Fibroblast of skin of left quadriceps (primary cell): Measurements from ENCODE around the gene ADARB2.
"Not testable (repeated sequence)": the region's sequence is repeated elsewhere in the genome, so short reads cannot be mapped to it uniquely, and the experiment has no call there.

ENCODE experiments used
- DNase-seq, 2 experiments: peaks; one replicate each; pipeline ENCODE4 v3.0.0-alpha.2; 2013; ENCODE audit warnings: low read depth in 2 of 2

ADARB2 gene

DNA sequence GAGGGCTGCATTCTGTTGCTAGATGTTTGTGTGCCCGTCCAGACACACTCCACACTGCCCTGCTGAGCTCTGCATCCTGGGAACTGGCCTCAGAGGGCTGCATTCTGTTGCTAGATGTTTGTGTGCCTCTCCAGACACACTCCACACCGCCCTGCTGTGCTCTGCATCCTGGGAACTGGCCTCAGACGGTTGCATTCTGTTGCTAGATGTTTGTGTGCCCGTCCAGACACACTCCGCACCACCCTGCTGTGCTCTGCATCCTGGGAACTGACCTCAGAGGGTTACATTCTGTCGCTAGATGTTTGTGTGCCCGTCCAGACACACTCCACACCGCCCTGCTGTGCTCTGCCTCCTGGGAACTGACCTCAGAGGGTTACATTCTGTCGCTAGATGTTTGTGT is 120.6 kb downstream of the ADARB2 start:
- DNase-seq: not testable (repeated sequence)

DNA sequence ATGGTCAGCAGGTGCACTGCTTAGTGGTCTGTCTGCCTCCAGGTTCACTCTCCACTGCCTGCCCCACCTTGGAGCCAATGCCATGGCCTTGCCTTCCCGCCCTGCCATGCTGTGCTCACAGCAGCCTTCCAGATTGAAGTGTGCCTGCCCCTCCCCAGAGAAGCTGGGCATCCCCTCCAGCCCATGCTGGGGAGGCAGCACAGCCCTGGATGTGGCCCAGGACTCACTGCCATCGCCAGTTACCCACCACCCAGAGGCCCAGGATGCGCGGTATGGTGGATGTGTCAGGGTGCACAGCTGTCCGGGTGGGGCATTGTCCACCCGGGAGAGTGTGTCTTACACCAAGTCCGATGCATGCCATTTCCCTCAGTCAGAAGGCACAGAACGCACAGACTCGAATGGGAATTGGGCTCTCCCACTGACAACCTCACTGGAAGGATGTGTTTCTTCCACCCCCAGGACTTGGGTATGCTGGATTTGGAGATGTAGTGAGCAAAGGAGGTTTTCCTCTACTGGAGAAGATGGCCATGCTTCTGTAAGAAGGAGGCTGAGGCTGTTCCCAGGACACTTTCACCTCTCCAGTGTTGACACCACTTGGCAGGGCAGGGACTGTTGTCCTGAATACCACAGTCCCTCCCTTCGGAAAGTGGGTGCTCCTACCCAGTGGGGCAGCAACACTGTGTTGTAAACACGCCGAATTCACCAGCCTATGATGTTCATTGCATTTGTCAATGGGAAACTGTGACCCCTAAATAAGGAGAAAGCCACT is 122.0 kb downstream of the ADARB2 start:
- DNase-seq: no peak

DNA sequence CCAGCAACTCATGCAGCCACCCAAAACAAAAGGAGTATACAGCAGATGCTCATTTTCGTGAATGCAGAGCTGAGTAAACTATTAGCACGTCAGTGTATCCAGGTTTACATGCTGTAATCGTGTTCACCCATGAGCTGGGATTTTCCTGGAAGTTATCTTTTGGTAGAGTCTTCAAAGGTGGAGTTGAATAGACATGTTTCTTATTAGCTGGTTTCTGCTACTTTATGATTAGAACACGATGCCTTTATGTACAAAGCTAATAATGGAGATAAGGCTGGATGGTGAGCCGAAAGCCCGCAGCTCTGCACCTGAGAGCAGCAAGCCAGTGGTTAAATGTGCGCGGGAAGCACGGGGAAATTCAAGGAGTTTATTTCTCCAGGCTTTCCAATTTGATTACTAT is 123.8 kb downstream of the ADARB2 start:
- no peak for DNase-seq

DNA sequence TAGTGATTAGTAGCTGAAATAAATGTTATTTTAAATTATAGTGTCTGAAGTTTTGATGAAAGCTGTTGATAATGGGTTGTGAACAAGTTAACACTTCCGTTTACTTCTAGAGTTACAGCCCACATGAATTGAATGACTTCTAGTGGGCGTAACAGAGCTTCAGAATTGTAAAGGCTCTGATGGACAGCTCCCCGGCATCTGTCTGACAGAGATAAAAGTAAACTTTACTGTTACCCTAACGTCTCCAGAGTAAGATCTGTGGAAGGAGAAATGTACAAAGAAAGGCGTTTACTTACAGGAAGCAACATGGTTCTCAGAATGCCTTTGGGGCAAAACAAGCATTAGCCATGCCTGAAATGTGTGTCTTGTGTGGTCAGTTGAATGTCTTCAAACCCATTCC is 124.4 kb downstream of the ADARB2 start:
- no peak for DNase-seq

DNA sequence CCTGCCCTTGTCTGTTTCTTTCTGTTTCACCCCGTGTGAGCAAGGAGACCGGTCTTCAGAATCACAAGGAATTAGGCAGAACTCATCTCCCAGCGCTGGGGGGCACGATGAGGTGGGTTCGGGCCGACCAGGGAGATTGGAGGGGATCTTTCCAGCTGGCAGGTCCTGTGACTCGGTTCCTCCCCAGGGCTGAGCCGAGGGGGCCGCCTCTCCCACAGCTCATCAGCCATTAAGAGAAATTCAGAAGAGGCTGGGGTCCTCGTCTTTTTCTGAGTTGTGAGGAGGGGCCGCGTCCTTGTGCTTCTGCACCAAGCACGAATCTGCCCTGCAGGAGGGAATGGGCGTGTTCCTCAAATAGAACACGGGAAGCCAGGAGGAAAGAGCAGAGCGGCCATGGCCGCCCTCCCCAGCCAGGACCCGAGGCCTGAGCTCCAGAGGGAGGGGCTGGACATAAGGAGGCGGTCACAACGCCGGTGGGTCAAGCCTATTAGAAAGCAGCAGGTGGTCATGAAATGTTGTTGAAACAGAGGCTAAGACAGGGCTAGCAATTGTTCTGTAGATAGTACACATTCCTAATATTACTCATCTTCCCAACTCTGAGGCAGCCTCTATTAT is 125.3 kb downstream of the ADARB2 start:
- no peak for DNase-seq

DNA sequence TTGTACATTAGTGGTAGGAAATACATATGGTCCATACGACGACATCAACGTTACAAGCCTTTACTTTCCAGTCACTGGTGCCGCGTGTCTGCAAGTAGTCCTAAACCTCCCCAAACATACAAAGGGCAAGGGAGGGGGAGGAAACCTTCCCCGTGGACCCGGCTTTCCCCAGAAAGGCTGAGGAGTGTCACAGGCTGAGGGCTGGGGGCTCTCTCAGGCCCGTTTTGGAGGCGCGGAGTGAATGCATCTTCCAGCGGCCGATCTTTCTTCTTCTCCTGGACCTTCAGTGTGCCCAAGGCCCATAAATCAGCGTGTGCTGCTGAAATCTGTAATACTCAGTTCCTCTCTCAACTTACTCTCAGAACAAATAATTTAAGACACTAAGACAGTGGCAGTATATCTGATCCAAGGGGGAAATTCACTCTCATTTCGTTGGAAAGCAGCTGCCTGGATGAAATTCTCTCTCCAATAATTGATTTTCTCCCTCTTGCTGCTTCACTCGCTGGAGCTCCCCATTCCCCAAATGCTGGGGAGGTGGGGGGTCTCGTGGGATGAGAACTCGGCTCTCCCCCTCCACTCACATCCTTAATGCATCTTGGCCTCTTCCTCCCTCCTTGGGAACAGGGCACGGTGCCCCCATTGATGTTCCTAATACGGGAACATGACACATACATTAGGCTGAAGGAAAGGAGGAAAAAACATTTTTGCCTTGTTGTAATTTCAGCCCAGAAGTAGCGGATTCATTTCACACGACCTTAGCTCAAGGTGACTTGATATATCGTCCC is 126.1 kb downstream of the ADARB2 start:
- no peak for DNase-seq

DNA sequence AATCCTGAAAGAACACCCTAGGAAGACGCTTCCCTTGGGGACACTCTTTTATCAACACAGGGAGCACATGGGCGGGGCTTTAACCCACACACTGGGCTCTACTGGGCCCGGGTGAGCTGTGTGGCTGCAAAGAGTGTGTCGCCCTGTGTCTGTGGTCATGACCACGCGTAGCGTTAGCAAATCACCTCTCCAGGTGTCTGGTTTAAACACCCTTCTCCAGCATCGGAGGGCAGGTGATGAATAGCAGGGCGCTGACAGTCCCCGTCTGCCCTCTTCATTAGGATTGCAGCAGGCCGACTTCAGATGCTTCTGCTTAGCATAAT is 127.7 kb downstream of the ADARB2 start:
- no peak for DNase-seq

DNA sequence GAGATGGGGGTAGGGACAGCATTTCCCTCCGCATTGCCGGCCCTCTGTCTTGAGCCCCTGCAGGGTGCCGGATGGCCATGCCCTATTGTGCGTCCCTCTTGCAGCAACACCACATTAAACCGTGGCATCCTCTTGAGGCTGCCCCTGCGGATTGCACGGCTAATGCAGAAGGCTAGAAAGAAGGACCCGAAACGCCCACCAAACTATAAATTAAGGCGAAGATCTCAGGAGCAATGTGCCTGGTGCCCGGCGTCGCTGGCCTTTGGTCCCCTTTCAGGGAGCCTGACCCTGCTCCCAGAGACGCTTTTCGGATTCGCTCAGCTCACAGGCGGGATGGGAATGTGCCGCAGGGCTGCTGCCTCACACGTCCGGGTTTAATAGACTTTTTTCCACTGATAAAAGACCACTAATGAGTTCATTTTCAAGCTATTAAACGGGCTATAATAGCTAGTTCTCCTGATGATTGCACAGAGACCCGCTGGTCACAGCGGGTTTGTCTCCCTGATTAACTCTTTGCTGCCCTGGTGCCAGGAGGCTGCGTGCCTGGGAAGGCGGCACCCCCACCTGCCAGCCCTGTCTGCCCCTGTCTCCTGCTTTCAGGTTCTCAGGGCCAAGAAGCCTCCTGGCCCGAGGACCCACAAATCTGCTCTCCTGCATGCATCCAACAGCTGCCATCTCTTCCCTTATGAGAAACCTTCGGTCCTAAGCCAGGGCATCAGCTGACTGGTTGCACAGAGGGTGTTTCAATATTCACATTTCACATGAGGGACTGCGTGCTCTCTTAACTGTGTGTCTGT is 128.3 kb downstream of the ADARB2 start:
- DNase-seq: no peak

DNA sequence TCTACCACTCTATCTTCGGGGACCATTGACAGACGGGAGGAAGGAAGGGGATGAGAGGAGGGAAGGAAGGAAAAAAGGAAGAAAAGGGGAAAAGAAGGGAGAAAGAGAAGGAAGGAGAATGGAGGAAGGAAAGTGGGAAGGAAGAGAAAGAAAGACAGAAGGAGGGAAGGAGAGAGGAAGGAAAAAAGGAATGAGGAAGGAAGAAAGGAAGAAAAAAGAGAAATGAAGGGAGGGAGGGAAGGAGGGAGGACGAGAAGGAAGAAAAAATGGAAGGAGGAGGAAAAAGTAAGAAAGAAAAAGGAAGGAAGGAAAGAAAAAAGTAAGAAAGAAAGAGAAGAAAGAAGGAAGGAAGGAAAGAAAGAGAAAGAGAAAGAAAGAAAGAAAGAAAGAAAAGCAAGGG is 128.9 kb downstream of the ADARB2 start:
- no peak for DNase-seq

DNA sequence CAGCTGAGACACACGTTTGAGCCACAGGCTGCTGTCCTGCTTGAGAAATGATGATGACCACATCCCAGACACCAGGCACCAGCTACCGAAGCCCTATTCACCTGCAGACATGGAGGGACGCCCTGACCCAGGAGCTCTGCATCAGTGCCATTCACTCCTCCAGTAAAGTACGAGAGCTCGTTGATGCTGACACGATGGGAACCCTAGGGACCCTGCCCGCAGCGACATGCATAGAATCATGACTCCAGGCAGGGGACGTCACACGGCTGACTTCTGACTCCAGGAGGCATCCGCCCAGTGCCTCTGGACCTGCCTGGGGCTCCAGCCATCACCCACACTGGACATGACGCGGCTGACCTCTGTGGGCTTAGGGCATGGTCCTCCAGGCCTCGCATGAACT is 129.9 kb downstream of the ADARB2 start:
- no peak for DNase-seq

DNA sequence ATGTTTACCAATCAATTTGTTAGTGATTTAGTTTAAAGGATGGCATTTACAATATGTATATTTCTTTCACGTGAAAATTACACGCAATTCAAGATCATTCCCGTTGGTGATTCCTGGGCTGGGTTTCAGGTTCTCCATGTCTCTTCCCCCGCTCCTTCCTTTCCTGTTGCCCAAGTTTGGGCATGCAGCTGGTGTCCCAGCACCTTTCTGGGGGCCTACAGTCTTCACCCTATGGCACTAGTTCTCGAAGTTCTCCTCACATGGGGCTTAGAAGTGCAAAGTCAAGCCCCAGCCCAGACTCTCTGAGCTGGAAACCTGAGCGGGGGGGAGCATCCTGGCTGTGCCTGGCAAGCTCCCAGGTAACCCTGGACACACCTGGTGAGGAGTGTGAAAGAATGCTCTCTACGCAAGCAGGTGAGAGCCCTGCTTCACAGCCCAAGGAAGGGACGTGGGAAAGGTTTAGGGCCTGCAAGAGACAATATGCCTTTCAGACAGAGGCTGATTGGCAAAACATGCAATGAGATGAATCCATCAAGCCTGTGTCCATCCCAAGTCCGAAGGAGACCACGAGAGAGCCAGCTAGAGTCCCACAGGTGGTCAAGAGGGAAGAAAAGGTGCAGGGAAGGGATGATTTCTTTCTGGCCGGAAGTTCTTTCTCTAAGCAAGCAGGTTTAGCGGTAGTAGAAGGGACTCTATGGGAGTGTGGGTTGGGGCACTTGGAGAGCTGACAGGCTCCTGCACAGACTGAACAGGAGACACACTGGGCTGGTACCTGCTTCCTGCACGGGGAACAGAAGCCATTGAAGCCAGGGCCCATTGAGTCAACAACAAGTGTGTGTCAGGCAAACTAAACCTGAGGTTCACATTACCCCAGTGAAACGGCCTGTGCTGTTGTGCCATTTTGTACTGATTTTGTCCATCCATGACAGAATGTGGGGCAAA is 131.1 kb downstream of the ADARB2 start:
- DNase-seq: no peak

DNA sequence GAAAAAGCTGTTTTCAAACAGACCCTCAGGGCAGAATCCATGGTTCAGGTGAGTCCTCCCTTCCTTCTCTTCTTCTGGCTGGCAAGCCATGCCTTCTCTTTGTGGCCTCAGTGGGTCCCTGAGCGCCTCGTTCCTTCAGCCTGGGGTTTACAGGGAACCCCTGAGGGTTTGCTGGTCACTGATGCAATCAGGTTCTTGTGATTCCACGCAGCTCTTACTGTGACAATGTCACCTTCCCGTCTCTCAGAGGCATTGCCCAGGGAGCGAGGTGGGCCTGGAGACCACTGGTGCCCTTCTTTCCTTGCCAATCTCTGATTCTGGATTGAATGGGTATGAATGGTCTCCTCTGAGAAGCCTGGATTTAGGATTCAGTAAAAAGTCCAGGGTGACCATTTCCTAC is 132.2 kb downstream of the ADARB2 start:
- no peak for DNase-seq

DNA sequence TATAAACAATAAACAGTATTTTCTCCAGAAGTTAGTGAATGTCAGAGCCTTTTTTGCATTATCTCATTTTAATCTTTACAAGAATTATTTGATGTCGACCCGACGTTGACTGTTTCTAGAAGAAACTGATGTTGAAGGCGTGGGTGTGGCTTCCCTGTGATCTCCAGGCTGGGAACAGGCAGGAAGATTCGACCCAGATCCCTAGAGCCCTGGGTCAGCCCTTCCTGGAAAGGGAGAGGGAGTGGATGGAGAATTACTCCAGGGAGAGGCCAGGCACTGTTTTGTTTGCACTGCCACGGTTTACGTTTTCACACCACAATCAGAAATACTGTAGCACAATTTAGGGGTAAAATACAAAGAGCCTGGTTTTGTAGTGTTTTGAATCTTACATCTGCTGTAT is 133.1 kb downstream of the ADARB2 start:
- no peak for DNase-seq

DNA sequence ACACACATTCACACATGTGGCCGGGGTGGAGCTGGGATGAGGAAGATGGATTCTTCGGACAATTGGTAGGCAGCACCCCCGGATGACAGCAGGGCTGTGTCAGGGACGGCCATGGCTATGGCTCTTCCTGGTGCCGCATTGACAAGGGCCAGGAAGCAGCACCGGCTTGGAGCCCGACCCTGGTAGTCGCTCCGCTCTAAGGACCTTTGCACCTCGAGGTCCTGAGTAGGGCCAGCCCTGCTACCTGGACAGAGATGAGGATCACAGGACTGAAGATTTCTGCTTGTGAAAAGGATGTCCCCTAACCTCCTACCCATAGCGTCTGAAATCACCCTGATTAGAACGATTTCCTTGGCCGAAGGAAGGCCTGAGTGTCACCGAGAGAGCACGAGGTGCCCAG is 134.1 kb downstream of the ADARB2 start:
- DNase-seq: no peak

DNA sequence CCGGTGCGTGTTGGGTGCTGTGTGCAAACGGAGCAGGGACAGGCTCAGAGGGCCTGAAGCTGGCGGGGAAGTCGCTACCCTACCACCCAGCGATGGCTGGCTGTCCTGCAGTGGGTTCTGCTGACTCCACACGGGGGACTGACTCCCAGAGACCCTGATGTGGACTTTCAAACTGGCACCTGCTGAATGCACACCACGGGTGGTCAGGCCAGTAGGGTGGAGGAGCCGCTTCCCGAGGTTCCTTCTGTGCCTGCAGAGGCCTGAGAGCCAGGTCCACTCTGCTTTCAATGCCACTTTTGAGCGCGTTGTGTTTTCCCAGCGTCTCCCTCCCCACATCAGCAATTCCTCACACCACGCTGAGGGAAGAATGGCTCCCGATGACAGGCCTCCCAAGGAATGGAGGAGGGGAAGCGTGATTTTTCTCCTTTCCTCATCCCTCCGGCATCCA is 135.3 kb downstream of the ADARB2 start:
- DNase-seq: no peak

DNA sequence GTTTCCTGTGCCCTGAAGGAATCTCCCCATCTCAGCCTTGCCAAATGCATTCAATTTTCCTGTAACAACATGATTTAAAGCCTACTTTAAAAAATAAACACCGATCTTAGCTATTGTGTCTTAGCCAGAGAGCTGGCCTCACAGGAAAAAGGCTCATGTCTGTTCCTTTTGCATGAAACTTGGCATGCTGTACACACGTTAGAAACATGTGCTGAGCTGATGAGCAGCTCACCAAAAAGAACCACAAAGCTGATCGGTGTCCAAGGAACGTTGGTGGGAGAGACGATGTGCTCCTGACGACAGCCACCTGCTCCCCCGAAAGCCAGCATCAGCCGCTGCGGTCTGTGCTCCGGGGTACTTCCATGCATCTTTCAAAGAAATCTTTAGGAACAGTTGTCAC is 135.9 kb downstream of the ADARB2 start:
- no peak for DNase-seq

DNA sequence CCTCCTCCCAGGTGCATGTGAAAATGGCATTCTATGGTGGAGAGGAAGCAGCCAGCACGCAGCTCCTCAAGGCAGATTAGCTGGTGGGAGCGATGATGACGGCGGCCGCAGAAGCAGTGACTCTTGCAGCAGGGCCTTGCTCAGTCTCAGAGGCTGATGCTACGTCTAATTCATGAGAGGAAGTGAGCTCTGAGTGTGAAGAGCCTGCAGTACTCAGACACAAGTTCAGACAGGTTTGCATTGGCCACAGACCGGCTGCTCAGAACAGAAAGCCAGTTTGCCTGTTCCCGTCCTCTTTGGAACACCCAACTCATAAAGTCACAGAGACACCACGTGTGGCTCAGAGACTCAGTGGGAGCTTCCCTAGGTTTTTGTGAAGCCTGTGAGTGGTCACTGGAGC is 136.5 kb downstream of the ADARB2 start:
- DNase-seq: no peak

DNA sequence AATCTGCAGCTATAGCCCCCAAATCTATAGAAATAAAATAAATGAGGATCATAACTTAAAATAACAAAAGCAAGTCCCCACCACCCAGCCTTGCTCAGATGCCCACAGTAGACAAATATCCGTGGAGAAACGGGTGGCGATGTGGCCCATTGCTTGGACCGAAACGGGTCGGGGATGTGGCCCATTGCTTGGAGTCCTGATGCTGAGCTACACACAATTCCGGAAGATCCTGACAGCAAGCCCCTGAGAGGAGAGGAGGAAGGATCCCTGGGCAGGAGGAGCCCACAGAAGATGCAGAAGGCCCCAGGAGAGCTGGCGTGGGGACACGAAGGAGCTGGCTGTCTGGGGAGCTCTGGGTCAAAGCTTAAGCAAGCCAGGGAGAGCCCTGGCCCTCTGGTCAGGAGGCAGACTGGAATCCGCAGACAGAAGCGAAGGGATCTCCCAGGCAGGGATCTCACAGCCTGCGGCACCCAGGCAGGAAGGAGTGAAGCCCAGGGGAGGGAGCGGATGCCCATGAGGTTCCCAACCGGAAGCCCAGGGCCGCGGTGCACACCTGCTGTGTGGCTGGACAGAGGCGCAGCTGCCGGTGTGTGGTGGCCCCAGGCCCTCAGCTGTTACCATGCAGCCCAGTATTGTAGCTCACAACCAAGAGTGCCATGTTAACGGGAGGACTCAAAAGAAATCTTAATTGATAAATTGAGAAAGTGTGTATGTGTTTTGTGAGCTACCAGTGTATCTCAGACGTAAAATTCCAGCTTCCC is 138.8 kb downstream of the ADARB2 start:
- no peak for DNase-seq

DNA sequence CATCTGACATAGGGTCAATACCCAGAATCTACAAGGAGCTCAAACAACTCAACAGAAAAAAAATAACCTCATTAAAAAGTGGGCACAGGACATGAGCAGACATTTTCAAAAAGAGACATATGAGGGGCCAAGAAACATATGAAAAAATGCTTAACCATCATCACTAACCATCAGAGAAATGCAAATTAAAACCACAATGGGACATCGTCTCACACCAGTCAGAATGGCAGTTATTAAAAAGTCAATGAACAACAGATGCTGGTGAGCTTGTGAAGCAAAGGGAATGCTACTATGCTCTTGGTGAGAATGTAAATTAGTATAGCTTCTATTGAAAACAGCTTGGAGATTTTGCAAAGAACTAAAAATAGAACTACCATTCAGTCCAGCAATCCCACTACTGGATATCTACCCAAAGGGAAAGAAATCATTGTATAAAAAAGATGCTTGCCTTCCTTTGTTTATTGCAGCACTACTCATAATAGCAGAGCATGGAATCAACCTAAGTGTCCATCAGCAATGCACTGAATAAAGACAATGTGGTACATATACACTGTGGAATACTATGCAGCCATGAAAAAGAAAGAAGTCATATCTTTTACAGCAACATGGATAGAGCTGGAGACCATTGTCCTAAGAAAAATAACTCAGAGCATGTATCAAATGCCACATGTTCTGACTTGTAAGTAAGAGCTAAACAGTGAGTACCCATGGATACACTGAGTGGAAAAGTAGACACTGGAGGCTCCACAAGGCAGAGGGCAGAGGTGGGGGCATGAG is 139.8 kb downstream of the ADARB2 start:
- DNase-seq: no peak
